NCI-H2196 (cell line): Measurements from ENCODE around the gene TRIM28.
A peak's percentile ranks its signal among the peaks of the same experiment; 100 is the strongest.
"Not testable (repeated sequence)": the region's sequence is repeated elsewhere in the genome, so short reads cannot be mapped to it uniquely, and the experiment has no call there.

Source experiments
- DNase-seq: peaks from one replicate; lab custom pipeline; 2025; ENCODE audit not compliant: unreplicated experiment; lab: John Stamatoyannopoulos, UW

The TRIM28 gene

DNA sequence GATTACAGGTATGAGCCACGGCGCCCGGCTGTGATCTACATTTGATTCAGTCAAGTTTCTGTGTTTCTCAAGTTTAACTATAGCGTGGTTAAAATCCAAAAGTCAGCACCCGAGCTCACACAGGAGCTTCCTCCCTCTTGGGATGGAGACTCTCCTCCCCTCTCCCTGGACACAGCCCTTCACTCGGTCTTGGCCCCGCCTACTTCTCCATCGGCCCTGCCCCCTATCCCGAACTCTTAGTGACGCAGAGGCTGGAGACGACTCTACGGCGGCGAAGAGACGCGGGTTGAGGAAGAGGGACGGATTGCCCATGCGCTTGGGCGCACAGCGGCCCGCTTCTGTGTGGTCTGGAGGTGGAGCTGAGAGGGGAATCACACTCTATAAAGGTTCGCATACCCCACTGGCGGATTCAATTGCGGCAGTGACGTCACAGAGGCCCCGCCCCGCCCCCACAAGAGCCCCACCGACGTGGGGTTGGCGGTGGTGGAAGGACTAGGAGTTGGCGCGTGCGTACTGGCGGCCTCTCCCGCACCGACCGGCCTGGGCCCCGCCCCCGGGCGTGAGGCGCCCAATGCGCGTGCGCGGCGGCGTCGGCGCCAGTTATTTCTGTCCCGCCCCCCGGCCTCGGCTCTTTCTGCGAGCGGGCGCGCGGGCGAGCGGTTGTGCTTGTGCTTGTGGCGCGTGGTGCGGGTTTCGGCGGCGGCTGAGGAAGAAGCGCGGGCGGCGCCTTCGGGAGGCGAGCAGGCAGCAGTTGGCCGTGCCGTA, at the start of gene TRIM28:
TSS of gene TRIM28 (plus strand) at position 239 of the 765 bp plus-strand sequence. CDS start 694 bp downstream, outside the sequence.
- no peak for DNase-seq

DNA sequence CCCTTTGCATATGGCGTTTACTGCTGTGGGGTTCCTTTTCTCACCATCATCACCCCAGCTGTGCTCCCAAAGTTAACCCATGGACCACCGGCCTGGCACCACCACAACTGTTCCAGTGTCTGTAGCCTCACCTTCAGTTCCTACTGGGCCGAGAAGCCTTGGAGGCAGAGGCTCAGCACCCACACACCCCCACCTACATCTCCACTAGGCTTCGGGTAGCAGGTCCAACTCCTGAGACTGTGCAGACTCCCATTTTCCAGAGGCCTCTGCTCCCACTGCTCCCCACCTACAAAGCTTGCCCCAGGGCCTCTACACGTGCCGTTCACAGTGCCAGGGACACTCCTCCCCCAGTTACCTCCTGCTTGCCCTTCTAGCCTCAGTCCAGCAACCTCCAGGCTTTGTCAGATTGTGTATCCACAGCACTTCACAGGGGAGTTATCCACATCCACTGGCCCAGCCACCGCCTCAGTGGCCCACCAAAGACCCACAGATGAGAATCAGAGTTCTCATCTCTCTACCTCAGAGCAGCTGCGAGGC, 46.2 kb upstream of the TRIM28 start:
- DNase-seq, result no peak

DNA sequence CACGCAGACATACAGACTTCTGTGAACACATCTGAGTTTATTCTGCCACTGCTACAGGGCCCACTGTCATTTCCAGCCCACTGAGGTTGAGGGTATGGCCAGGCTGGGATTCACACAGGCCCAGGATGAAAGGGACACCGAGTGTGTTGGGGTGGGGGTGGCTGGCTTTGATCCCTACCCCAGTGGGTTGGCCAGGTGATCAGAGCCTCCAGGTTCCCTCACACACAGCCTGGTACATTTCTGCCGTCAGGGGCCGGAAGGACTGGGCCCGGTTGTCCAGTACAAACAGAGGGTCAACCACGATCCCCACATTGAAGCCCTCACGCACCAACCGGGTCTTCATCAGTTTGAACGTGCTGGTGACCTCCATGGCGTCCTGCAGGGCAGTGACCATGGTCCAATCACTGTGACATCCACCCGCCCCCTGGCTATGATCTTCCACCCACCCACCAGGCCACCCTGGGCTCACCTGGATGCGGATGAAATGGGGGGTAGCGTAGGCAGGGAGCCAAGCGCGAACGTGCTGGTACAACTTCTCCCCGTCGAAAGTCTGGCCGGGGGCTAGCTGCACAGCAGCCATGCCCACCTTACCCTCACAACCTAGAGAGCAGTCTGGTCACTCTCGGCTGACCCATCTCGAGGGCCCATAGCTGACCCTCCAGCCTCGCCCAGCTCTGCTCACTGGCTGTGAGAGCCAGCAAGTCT, 45.4 kb upstream of the TRIM28 start:
- no peak for DNase-seq

DNA sequence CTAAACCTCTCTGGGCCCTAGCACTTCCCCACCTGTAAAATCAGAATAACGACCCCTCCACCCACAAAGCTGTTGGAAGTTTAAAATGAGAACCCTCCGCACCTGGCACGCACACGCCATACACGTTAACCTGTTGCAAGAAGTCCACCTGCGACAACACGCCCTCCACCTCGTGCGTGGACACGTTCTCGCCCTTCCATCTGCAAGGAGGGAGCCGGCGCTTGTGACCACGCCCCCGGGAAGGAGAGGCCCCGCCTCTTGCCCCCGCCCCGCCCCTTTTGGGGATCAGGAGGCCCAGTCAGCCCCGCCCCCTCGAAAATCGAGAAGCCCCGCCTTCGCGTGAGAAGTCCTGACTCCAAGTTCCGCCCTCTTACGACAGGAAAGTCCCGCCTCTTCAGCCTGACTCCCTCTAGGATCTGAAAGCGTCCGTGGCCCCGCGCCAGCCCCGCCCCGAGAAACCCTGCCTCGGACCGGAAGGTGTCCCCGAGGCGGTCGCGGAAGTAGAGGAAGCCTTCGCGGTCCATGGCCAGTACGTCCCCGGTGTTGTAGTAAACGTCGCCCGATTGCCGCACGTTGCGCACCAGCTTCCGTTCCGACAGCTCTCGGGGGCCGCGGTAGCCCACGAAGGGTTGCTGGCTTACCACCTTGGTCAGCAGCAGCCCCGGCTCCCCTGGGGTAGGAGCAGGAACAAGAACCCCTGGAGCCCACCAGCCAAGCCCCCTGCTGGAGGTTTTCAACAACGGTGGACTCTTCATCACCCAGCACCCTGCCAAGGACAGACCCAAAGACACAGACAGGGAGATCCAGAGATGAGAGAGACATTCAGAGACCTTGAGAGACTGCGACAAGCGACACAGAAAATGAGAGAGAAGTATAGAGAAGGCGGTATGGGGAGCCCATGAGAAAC, 44.6 kb upstream of the TRIM28 start:
- peak; percentile 100 for DNase-seq

DNA sequence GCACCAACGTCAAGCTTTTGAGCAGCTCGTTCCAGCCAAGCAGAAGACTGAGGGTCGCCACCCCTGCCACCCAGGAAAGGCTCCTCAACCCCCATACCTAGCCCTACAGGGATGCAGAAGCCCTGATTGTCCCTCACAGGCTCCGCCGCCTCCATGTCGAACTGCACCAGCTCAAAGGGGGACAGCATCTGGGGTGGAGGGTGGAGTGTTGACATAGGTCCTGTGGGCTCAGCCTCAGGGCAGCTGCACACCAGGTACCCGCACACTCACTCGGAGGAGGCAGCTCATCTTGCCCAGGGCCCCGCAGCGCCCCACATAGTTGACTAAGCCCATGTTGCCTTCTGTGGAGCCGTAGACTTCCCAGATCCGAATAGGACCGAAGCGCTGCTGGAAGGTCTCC, 43.6 kb upstream of the TRIM28 start:
- no peak for DNase-seq

DNA sequence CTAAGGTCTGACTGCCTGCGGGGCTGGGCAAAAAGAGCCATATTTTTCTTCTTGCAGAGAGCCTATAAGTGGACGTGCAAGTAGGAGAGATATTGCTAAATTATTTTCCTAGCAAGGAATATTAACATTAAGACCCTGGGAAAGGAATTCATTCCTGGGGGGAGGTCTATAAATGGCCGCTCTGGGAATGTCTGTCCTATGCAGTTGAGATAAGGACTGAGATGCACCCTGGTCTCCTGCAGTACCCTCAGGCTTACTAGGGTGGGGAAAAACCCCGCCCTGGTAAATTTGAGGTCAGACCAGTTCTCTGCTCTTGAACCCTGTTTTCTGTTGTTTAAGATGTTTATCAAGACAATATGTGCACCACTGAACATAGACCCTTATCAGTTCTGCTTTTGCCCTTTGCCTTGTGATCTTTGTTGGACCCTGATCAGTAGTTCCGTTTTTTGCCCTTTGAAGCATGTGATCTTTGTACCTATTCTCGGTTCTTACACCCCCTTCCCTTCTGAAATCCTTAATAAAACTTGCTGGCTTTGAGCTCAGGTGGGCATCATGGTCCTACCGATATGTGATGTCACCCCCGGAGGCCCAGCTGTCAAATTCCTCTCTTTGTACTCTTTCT, 36.2 kb upstream of the TRIM28 start:
- not testable (repeated sequence) for DNase-seq

DNA sequence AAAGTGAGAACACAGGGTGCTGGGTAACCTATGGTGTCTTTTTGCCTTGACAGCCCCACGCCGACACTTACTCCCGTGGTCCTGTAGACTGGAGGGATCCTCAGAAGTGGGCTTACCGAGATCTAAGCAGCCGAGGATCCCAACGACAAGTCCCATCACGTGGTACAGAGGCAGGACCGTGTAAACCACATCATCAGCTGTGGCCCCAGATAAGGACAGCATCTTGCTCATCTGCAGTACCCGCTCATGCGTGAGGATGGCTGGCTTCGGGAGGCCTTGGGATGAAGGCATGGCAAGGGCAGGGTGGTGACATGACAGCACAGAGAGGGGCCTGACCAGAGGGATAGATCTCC, 34.2 kb upstream of the TRIM28 start:
- no peak for DNase-seq

DNA sequence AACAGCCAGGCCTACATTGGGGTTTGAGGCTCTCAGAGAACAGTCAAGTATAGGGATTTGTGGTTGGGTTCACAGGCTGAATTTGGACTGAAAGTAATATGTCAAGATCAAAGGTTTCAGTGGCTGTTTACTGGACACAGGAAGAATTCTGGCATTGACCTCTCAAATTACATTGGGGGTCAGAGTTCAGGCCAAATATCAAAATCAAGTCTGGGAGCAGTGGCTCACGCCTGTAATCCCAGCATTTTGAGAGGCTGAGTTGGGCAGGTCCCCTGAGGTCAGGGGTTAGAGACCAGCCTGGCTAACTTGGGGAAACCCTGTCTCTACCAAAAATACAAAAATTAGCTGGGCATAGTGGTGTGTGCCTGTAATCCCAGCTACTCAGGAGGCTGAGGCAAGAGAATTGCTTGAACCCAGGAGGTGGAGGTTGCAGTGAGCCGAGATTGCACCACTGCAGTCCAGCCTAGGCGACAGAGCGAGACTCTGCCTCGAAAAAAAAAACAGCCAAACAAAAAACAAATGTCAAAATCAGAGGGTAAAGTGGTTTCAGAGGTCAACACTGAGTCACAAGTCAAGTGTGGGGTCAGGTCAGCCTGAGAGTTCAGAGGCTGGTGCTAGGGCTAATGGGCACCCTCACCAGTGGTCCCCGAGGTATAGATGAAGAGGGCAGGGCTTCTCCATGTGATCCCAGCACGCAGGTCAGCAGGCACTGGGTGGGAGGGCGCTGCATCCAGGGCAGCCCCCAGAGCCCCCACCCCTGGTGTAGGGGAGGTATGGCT, 33.6 kb upstream of the TRIM28 start:
- DNase-seq, result no peak

DNA sequence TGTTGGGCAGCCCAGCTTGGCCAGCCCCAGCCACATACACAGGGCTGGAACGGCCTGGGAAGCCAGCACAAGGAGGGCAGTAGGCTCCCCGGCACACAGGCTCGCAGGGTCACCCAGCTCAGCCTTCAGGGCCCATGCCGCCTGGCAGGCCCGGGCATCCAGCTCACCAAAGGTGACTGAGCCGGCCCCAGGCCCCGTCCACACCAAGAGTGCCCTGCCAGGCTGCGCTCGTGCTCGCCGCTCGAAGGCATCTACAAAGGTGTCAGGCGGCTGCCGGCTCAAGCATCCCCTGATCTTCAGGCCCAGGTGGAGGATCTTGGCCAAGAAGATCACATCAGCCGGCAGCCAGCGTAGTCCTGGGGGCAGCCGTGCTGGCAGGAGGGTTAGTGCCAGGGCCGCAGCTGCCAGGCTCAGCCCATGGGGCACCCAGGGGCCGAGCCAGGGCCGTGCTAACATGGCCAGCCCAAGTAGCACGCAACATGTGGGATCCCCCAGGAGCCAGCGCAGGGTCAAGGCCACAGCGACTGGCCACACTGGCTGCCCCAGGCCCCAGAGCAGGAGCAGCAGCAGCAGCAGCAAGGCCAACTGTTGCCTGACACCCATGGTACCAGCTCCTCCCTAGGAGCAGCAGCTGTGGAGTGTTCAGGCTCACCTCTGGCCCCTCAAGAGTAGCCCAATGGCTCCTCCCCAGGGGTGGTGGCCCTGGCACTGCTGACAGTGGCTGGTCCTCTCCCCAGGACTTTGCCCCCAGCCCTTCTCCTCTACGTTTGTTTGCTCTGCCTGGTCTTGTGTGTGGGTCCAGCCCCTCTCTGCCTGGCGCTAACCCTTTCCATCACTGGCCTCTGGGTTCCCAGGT, 32.3 kb upstream of the TRIM28 start, which contains the start of gene SLC27A5:
TSS of gene SLC27A5 (minus strand) at position 640 of the 856 bp plus-strand sequence. CDS start at position 603, 37 bp downstream.
- DNase-seq, result no peak

DNA sequence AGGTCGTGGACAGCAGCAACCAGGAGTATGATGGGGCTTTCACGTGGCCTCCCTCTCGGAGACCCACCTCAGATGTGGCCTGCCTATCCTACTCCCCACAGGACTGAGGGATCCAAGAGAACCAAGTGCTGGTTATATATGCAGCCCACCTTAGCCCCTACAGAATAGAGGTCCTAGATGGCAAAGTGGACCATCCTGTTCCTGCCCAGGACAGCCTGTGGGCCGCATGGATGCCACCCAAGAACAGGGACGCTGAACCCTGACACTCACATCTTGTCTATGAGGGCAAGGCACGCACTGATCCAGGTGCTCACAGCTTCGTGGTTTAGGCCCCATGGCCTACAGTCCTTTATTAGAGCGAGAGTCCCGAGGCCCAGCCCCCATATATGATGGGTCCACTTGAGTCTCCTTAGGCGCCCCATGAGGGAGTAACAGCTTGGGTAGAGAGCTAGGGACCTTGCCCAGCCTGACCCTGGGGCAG, 30.6 kb upstream of the TRIM28 start:
- DNase-seq, result no peak

DNA sequence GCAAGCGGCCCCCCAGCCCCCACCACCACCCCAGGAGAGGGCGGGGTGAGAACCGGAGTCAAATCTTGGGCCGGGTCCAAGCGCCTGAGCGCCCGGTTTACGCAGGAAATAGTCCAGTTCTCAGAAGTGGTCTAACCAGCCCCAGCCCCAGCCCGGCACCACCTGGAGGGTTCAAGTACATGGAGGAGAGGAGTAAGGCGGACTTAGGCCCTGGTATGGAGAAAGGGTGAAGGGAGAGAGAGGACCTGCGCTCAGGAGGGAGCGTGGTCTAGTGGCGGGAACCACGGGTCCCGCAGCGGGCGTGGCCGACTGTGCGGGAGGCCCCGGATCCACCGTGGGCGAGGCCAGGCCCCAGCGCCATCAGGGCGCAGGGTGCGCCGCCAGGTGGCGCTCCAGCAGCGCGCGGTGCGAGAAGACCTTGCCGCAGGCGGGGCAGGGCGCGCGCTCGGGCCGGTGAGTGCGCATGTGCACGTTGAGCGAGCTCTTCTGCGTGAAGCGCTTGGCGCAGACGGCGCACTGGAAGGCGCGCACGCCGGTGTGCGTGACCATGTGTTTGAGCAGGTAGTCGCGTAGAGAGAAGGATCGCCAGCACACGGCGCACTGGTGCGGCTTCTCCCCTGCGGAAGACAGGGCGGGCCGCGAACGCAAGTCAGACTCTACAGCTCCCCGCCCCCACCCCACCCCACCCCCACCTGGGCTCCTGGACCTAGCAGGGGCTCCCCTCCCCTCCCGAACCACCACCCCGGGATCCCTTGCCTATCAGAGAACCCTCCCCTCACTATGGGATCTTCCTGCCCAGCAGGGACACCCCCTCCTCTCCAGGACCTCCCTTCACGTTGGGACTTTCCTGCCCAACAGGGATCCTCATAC, 29.9 kb upstream of the TRIM28 start:
- peak; percentile 98 for DNase-seq

DNA sequence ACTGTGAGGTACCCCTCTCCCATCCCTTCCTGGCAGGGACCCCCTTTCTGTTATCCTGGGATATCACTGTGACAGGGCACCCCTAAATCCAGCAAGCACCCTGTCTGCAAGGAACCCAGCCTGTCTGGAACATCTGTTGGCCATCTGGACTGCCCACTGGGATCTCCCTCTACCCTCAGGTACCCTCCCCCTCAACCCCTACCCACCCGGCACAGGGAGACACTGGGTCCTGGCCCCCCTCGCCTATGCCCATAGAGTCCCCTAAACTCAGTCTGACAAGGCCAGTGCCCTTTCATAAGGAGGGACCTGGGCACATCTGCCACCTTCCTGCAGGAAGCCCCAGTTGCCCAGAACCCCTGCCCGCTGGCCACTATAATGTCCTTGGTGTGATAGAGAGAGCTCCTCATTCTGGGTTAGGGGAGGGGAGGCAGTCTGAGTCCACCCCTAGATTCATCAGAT, 29.3 kb upstream of the TRIM28 start:
- no peak for DNase-seq

DNA sequence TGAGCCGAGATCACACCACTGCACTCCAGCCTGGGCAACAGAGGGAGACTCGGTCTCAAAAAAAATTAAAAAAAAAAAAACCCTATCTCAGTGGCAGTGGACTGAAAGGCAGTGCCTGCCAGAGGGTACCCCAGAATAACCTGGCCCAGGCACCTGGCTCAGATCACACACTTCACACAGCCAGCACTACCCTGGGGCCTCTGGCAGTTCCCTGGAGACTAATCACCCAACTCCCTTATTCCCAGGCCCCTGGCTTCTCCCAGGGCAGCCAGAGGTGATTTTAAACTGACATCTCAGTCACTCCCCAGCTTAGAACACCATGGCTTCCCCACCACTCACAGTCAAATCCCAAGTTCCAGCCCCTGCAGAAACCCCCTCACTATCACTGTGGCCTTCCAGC, 28.6 kb upstream of the TRIM28 start:
- DNase-seq, result no peak

DNA sequence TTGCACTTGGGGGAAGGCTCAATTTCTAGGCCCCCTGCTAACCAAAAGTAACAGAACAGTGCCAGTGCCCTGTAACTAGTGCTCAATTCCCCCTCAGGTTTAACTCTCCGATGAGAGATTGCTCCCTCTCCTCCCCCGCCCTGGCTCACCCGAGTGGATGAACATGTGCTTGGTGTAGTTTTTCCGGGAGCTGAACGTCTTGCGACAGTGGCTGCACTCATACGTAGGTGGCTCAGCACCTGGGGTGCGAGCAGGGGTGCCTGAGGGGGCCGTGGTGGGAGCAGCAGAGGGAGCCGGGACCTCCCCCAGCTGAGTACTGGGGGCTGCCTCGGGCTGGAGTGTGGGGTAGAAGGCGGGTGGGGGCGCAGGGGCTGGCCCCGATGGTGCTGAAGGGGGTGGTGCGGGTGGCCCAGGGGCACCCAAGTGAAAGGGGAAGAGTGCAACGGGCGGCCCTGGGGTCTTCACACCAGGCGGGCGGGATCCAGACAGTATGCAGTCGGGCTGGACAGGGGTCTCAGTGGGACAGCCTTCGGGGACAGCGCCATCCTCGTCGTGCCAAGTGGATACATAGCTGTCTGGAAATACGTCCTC, 27.5 kb upstream of the TRIM28 start:
- DNase-seq, result no peak

DNA sequence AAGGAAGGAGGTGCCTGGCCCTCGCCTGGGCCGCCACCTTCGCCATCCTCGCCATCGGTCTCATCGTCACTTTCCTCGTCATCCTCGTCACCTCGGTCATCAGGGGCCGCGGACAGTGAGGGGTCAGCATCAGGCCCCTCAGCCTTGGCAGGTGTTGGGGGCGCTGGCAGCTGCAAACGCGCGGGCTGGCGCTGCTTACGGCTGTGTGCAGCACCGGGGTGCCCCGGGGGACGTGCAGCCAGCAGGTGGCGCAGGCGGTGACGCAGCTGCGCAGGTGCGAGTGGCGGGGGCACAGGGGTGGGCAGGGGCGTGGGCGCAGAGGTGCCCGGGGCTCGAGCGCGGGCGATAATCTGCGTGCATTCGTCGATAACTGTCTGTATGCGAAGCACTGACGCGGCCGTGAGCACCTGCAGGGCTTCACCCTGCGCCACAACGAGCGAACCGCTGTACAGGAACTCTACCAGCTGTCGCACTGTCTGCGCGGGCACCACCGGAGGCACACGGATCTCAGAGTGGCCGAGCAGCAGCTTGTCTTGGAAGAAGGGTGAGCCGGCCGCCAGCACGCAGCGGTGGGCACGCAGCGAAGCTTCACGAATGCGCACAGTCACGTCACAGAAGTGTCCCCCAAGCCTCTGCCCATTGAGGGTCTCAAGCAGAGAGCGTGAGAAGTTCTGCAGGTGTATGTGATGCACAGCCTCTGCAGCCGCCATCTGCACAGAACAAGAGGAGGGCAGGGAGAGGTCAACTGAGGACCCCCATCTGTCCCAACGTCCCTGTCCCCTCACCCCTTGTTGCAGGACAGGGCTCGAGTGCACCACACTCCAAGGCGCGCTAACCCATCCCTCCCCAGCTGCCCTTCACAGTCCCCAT, 26.7 kb upstream of the TRIM28 start:
- no peak for DNase-seq

DNA sequence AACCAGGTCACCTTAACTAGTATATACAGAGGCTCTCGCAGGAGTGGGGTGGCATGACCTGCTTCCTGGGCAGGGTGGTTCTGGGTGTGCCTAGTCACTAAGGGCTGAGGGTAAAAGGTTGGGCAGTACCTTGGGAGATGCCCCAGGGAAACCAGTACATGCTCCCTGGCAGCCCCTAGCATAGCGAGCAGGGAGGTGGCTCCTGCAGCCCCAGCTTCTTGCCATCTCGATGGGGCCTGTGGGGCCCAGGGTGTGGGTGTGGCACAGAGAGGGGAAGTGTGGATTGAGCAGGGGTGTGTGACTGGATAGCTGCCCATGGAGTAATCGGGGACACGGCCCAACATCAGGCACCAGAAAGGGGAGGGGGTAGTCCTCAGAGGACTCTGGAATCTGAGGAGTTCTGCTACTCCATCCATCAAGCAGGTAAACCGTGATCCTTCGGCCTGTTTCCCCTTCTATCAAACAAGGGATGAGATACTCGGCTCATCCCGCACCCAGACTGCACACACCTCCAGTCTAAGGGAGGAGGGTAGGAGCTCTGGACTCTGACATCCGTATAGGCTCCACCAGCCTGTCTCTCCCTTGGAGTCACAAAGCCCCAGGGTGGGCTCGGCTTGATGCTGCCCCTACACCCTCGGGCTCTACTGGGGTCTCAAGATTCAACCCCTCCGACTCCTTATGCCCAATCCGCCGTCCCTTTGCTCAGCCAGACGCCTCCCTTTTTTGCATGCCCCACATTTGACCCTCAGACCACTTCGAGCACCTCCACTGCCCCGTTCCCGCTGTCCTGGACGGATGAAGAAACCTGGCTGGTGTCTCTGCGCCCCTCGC, 25.4 kb upstream of the TRIM28 start:
- no peak for DNase-seq
